ENCODE data around the gene IGFBPL1.
"Not testable (repeated sequence)": the region's sequence is repeated elsewhere in the genome, so short reads cannot be mapped to it uniquely, and the experiment has no call there.

IGFBPL1 gene

GRCh38 chr9:38380230-38380871, 43.9 kb downstream of the IGFBPL1 start:
- no peak for DNase-seq (ENCODE audit: low read depth in 3 of 3)

DNA sequence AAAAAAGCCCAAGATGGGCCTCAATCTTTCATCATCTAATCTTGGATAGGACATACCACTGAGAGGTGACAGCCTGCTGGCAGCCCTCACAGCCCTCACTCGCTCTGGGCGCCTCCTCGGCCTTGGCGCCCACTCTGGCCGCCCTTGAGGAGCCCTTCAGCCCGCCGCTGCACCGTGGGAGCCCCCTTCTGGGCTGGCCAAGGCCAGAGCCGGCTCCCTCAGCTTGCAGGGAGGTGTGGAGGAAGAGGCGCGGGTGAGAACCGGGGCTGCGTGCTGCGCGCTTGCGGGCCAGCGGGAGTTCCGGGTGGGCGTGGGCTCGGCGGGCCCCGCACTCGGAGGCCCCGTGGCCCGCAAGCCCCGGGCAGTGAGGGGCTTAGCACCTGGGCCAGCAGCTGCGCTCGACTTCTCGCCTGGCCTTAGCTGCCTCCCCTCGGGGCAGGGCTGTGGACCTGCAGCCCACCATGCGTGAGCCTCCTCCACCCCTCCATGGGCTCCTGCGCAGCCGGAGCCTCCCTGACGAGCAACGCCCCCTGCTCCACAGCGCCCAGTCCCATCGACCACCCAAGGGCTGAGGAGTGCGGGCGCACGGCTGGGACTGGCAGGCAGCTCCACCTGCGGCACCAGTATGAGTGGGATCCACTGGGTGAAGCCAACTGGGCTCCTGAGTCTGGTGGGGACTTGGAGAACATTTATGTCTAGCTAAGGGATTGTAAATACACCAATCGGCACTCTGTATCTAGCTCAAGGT, 46.7 kb downstream of the IGFBPL1 start:
- not testable (repeated sequence) for DNase-seq (ENCODE audit: low read depth in 3 of 3)

GRCh38 chr9:38376021-38376670, 48.1 kb downstream of the IGFBPL1 start:
- no peak for DNase-seq (ENCODE audit: low read depth in 3 of 3)

- DNase-seq (ENCODE audit: low read depth in 3 of 3), result no peak
Observed at GRCh38 chr9:38375572-38375963, 48.7 kb downstream of the IGFBPL1 start.

DNA sequence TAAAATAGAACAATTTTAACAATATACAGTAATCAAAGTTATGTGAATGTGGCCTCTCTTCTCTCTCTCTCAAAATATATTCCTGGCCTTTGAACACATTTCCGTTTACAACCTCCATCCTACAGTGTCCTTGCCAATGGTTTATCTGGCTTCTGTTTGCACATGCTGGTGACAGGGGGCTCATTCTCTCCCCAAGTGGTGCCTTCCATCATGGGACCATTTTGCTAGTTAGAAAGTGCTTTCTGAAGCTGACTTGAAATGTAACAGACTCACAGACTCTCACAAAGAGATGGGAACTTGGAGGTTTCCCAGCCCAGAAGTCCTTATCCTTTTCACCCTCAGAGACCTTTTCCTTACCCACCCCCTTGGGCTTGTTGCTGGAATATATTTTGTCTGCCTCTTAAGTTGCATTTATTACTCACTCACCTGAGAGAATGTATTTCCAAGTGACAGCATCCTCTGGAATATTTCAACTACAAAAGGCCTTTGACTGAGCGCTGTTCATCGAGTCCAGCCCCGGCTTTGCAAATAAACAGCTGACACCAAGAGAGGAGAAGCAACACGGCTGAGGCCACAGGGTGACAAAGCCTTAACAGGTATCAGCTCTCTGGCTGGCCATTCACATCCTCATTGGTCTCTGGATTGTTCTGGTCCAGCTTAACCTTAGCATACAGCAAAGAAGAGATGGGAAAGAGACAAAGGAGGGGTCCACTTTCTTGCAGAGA, 49.2 kb downstream of the IGFBPL1 start:
- DNase-seq (ENCODE audit: low read depth in 3 of 3), result no peak

DNA sequence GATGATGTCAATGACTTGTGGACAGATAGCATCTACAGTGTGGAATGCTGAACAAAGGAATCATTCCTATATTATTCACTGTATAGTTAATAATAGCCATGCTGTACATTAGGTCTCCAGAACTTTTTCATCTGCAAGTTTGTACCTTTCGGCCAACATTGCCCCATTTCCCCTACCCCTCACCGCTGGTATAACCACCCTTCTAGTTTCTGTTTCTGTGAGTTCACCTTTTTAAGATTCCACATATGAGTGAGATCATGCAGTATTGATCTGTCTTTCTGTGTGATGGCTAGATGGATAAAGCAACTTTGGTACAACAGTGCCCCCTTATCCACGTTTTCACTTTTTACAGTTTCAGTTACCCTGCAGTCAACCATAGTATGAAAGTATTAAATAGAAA, 50.6 kb downstream of the IGFBPL1 start:
- DNase-seq (ENCODE audit: low read depth in 3 of 3), result no peak

DNA sequence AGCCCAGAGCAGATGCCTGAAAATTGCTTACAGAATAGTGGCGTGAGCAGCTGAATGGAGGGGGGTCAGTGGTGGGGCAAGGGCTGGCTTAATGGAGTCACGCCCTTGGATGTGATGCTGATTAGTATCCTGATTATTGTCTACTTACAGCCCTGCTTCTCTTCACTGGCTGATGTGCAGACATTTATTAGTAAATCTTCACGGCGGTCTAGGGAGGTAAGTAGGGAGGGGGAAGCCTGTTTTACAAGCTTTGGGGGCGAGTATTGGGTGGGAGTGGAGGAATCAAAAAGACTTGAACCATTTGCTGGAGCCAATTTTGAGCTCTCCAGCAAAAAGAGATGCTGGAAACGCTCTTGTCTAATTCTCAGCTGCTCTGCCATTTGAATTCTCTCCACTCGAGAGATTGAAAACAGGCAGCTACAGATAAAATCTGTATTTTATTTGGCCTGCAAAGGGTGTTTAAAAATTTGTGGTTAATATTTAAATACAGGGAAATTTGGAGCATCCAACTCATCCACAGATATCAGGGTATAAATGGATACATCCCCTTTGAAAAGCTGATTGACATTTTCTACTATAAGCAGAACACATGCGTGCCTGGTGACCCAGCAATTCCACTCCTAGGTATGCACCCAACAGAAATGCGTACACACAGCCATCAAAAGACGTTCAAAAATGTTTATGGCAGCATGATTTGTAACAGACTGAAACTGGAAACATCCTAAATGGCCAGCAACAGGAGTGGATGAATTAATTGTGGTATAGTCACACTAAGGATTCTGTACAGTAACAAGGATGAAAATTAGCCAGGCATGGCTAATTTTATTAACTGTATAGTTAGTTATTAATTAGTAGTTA, 51.3 kb downstream of the IGFBPL1 start:
- DNase-seq (ENCODE audit: low read depth in 3 of 3), result no peak

- no peak for DNase-seq (ENCODE audit: low read depth in 3 of 3)
Observed at GRCh38 chr9:38371495-38371894, 52.8 kb downstream of the IGFBPL1 start.

- no peak for DNase-seq (ENCODE audit: low read depth in 3 of 3)
Observed at GRCh38 chr9:38370176-38370575, 54.1 kb downstream of the IGFBPL1 start.

DNA sequence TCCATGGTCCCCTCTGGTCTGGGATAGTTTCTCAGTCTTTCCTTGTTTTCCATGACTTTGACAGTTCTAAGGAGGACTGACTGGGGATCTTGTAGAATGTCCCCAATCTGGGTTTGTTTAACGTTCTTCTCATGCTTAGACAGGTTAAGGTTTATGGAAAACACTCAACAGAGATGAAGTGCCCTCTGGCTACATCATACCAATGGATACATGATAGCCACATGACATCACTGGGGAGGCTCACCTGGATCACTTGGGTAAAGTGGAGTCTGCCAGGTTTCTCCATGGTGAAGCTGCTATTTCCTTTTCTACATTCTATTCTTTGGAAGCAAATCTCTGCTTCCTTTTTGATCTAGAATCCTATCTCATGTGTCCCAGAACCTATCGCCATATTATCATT, 55.5 kb downstream of the IGFBPL1 start:
- no peak for DNase-seq (ENCODE audit: low read depth in 3 of 3)

DNA sequence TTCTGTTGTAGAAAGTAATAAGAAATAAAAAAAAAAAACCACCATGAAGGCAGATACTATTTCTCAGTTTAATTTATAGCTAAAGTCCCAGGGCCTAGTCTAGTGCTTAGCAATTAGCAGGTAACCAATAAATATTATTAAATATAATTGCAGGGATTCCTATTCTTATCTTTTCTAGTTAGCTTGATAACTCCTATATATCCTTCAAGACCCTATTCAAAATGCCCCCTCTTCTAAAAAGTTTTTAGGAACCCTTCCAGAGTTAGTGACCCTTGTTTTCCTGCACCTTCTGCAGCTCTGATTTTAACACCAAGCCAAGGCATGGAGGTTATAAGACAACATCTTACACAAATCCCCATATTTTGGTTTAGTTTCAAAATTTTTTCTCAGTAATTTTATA, 56.4 kb downstream of the IGFBPL1 start:
- DNase-seq (ENCODE audit: low read depth in 3 of 3), result no peak

- DNase-seq (ENCODE audit: low read depth in 3 of 3), result no peak
Observed at GRCh38 chr9:38363589-38363925, 60.7 kb downstream of the IGFBPL1 start.

GRCh38 chr9:38362852-38363588, 61.2 kb downstream of the IGFBPL1 start:
- no peak for DNase-seq (ENCODE audit: low read depth in 3 of 3)

GRCh38 chr9:38361473-38361850, 62.8 kb downstream of the IGFBPL1 start:
- no peak for DNase-seq (ENCODE audit: low read depth in 3 of 3)

- no peak for DNase-seq (ENCODE audit: low read depth in 3 of 3)
Observed at GRCh38 chr9:38360839-38361472, 63.3 kb downstream of the IGFBPL1 start.

DNA sequence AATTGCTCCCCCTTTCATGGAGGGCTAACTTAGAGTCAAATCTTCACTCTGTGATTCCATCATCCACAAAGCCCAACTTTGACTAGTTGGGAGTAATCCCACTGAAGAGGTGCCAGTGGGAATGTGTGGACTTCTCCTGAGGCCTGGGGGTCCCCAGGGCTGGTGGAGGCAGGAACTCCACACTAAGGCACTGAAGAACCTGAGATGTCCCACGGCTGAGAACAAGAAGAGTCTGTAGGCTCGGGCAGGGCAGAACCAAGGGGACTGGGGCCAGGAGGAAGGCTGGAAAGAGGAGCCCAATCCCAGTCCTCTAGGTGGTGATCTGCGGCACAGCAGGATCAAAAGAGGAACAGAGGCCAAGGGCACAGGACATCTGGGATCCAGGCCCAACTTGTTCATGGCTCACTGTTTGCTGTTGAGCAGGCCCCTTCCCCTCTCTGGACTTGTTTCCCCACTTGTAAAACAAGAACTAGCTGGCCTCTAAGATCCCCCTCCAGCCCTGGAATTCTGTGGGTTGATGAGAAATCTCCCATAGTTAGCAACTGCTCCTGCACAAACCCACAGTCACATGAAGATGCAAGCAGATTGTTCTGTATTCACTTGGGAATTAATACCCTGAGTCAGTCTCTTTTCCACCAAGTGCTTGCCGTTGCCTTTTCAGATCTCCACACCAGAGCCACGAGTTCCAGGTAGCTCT, 64.4 kb downstream of the IGFBPL1 start:
- no peak for DNase-seq (ENCODE audit: low read depth in 3 of 3)

- no peak for DNase-seq (ENCODE audit: low read depth in 3 of 3)
Observed at GRCh38 chr9:38359297-38359653, 65.0 kb downstream of the IGFBPL1 start.

GRCh38 chr9:38358390-38359296, 65.6 kb downstream of the IGFBPL1 start:
- DNase-seq (ENCODE audit: low read depth in 3 of 3), result no peak

All from stimulated activated CD4-positive, alpha-beta T cell treated with anti-CD3 and anti-CD28 coated beads, TNF-alpha, amount 100 ng/mL, for 4 hours (primary cell).